GM19452 (cell line): ENCODE results near the gene SHC3.

ENCODE experiments used
- ATAC-seq: cut with Tn5 transposase; IDR thresholded peaks from one replicate; pipeline ENCODE4 v1.9.1; 2021; ENCODE audit not compliant: unreplicated experiment

Gene SHC3

DNA sequence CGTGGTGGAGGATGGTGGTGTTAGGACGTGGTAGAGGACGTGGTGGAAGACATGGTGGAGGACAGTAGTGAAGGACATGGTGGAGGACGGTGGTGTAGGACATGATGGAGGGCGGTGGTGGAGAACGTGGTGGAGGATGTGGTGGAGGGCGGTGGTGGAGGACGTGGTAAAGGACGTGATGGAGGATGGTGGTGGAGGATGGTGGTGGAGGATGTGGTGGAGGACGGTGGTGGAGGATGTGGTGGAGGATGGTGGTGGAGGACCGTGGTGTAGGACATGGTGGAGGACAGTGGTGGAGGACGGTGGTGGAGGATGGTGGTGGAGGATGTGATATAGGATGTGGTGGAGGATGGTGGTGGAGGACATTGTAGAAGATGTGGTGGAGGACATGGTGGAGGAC lies 119.7 kb downstream of the SHC3 start:
- no peak for ATAC-seq

DNA sequence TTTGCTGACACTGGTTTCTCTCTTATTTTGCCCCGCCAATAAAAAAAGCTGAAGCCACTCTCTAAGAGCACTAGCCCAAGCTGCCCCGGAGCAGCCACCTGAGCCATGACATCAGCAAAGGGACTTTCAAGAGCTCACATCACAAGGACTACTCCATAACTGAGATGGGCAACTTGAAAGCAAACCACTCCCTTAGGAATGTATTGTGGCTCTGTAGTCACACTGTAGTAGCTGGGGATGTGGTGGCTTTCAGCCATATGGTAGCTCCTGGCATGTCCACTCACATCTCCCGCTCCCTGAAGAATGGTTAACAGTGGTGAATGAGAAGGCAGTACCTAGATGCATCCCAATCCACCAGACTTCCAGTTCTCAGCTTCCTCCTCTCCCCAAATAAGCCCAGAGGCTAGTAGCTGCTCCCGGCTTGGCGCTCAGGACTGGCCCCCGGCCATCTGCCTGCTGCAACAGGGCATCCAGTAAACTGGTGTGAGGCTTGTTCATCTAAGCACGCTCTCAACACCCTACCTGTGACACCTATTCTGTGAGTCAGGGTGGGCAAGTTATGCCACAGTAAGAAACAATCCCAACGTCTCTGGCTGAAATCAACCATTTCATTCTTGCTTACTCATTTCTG lies 123.6 kb downstream of the SHC3 start:
- ATAC-seq: no peak

DNA sequence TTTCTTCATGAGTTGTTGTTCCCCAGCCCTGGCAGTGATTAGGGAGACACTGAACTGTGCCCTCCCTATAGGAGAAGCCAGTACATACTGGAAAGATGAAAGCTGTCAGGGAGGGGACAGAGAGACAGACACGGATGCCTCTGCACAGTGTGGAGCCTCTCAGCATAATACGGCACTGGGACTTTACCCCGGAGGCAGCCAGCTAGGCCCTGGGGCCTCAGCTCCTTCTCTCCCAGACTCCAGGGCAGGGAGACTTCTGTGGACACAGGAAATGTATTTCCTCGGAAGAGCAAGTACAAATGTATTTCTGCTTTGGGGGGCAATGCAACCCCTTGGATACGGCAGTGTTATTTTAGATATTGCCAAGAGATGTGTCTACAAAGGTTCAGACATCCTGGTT lies 125.3 kb downstream of the SHC3 start:
- ATAC-seq: no peak

DNA sequence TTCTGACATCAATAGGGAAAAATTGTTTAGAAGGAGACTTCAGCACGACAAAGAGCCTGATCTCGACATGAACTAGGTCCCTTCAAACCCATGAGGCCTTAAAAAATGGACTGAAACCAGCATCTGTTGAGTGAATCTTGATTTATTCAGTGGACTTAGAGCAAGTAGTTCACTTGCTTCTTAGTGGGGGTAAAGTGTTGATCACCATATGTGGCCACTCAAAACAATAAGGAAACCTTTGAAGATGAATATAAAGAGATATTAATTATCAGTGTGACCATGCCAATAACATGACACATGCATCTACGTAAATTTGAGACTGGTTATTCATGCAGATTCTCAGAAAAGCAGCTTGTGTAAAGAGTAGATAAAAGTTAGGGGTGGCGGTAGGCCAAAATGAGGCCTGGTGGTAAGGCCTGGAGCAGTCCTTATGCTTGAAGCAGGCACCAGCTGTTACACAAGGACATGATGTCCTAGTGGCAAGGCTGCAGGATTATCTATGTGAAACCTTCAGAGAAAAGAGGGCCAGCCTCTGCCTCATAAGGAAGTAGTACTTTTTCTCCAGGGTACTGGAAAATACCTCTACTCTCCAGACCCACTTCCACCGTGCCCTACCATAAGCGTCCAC lies 126.0 kb downstream of the SHC3 start:
- ATAC-seq: no peak

DNA sequence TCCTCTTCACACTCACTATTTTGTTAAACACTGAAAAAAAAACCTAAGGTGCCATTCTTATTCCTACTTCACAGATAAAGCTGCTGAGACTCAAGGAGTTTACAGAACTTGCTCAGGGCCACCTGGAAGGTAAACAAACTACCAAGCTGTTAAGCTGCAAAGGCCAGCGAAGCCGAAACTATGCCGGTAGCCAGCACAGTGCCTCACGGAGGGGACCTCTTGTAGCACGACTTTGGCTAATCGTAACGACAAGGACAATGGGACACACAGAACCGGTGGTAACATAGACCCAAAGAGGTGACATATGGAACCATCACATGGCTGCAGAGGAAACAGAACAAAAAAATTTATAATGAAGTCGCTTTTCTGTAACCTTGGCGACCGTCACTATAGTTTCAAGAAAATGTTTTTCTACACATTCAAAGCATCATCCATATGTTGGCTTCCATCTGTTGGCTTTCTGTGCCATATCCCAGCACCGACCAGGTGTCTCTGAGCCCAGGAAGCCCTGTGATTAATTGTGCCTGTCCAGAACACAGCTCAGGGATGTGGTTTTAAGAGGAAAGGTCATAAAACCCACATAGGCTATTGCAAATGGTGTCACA lies 127.1 kb downstream of the SHC3 start:
- no peak for ATAC-seq

DNA sequence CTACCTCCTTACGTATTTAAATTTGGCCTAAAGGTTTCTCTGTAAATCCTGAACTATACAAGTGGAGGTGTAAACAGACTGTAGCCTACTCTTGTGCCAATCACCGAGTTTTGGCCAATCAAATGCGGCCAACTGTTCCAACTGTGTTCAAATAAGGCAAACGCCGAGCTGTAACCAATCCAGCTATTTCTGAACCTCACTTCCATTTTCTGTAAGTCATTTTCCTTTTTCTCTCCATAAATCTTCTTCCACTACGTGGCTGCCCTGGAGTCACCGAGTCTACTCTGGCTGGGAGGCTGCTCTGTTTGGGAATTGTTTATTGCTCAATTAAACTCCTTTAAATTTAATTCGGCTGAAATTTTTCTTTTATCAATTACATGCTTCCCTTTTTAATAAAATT lies 129.0 kb downstream of the SHC3 start:
- ATAC-seq: no peak

DNA sequence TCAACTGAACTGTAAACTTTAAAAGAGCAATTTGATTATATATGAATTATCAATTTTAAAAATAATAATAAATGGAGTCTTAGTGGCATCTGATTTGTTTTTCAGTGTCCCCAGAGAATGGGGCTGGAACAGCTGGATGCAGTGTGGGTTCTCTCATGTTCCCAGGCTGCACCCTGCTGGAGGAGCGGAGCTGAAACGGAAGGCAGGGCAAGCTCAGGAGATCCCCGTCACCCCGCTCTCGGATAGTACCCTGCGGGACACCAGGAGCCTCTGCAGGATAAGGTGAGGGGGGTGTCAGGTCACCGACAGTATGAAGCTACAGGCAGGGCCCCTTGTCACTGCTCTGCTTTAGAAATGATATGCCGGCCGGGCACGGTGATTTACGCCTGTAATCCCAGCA lies 130.0 kb downstream of the SHC3 start:
- ATAC-seq: no peak

DNA sequence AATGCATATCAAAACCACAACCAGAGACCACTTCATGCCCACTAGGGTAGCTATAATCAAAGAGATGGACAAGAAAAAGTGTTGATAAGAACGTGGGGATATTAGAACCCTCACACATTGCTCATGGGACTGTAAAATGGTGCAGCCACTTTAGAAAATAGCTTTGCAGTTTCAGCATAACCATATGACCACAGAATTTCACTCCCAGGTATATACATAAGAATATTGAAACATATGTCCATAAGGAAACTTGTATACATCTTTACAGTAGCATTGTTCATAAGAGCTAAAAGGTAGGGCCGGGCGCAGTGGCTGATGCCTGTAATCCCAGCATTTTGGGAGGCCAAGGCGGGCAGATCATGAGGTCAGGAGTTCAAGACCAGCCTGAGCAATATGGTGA lies 131.0 kb downstream of the SHC3 start:
- ATAC-seq: no peak

DNA sequence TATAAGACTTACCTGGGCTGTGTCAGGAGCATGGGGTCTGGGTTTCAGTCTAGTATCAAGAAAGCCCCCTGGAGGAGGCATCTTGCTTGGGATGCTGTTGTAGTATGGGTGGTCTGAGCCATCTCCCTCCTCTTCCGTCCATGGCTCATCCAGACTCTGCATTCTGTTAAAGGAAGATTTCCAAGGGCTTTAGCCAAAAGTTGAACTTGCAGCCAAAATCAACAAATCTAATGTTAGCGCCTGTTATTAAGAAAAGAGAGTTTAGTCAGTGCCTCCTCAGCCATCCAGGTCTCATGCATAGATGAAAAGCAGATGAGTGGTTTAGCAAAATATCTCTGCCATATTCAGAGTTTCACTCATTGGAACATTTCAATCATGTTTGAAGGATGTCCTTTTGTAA lies 131.8 kb downstream of the SHC3 start:
- ATAC-seq: no peak

DNA sequence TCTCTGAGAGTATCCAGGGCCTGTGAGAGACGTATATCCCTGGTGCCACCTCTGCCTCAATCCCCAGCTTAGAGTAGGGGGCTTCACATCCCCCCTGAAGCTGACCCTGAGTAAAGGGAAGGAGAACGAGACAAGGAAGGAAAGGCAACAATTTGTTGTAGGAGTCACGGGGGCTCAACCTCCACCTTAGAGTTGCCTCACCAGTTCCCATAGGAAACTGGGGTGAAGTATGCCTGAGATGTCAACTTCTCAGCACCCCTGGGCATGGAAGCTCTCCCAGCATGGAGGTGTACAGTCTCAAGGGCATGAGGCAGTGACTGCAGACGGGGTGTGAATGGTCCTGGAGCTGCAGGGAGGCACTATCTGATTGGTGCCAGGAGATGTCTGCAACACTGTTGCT lies 133.7 kb downstream of the SHC3 start:
- ATAC-seq: no peak

DNA sequence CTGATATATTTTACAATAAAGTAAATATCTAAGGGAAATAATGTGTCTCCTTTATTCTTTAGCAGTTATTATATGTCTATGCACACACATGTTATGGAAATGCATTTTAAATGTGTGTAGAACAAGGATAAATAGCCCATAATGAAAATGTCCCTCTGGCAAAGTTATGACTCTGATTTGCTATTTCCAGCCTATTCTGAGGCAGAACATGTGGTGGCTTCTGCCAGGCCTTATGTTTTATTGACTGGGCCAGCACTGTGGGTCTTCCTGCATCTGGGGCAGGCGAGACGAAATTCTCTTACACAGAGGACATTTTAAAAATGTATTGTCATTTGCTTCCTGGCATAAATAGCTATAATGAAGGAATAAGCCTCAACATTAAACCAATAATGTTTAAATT lies 134.5 kb downstream of the SHC3 start:
- no peak for ATAC-seq

DNA sequence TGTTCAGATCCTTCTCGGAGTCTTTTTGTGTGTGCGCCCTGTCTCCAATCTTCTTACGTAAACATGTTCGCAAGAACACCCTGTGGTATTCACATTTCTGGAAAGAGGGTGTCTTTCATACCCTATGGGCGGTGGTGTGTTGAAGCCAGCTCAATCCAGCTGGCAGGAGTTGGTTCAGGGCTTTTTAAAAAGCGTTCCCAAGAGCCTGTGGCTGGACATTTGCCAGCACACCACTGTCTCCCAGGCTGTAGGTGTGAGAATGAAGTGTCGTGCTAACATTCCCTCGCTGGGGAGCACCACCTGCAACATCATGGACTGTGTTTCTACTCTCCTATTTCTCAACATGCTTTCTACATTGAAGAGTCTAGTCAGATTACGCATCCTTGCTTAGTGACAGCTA lies 135.6 kb downstream of the SHC3 start:
- ATAC-seq: no peak

DNA sequence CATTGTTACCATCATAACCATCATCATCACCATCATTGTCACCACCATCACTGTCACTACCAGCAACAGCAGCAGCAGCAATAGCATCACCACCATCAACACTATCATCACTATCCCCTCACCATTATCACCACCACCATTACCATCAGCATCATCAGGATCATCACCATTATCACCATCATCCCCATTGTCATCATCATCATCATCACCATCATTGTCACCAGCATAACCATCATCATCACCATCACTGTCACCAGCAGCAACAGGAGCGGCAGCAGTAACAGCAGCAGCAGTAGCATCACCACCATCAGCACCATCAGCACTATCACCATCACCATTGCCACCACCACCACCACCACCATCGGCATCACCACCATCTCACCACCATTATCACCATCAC lies 139.0 kb downstream of the SHC3 start:
- no peak for ATAC-seq

DNA sequence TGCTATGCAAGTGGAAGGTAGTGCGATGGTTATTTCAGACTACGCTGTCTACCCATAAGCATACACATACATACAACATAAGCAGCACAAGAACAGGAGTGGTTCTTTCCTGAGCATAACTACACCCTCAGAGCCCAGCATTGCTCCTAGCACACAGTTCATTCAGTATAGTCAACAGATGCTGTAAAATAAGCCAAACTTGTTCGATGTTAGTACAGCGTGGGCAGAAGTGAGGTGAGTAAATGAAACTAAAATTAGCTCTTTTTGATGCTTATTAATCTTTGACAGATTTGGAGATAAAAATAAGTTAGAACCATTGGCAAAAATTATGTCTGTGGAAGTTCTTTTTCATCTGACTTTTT lies 139.5 kb downstream of the SHC3 start:
- no peak for ATAC-seq

DNA sequence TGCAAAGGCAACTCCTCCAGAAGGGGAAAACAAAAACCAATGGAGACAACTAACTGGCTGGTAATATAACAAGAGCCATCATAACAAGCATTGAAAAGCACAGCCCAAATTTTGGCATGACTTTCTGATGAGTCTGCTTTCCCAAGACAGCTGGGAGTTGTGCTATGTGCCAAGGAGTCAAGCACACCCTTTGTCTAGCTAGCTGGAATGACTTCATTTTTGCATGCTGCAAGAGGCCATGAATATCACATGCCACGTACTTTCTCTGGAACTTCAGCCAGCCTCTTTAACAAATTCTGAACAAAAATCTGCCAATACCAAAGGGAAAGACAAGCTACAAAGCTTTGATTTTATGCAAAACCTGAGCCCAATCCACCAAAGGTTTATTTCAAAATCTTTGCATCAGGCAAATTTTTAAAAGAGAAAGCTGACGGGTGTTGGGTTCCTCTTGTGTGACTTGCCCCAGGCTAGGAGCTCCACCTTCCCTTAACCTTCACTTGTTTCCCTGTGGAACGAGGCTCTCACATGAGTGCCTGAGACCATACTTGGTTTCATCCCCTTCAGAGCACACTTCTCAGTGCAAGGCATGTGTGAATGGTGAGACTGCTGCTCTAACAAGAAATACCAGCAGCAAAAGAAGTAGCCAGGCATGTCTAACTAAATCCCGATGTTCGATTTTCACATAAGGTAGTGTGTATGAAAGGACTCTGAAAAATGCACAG lies 140.1 kb downstream of the SHC3 start:
- no peak for ATAC-seq

DNA sequence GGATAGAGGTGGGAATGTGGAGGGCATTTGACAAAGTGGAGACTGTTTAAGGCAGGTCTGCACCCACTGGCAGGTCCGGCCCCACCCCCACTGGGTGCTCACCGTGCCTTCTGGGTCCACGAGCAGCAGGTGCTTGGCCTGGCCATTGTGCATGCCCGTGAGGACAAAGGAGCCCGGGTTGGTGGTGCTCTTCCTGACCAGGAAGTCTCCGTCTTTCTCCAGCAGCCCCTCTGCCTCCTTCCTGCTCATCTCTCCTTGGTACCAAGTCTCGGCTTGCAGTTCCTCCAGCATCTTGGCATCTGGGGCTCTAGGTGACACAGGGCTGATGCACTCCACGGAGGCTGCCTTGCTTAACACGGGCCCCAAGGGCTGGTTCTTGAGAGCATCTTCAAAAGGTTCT lies 140.7 kb downstream of the SHC3 start:
- ATAC-seq: no peak

DNA sequence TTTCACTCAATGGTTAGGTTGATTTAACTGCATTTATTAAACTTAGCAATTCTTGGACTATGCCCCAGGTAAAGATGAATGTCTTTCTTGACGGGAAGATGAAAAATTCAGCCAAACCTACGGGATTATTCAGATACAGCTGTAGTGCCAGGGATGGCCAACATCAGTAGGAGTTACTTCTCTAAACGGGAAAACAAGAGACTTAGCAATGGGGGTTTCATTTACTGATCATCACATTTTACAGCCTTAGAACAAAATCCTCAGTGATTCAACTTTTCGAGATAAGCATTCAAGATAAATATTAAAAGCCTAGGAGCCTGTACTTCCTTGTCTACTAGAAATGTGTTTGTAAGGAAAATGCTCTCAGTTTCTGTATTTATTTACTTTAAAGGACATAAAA lies 141.3 kb downstream of the SHC3 start:
- no peak for ATAC-seq

DNA sequence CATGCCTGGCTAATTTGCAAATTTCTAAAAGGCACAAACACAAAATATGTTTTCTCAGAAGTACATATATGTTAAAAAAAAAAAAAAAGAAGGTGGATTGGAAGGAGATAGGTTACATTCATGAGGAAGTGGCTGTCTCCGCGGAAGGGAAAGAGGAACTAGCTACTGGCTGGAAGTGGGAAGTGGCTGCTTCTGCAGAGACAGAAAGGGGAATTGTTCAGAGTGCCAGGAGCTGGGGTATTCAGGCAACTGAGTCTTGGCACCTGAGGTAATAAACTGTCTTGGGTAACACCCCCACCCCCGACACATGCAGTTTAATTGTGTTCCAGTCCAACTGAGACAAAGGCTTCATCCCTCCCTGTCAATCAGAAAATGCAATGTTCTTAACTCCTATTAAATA lies 141.7 kb downstream of the SHC3 start:
- ATAC-seq: no peak

DNA sequence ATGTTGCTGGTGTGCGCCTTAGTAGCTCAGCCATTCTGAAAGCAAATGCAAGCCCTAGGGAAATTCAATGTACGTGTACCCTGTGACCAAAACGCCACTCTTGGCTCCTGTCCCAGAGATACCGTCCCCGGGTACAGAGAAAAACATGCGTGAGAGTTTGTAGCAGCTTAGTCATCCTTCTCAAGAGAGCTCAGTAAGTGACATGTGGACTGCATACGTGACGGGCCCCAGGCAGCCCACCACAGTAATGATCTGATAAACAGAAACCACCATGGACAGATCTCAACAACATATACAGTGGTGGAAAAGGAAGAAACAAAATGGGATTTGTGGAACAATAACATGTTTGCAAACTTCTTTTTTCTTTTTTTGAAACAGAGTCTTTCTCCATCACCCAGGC lies 142.2 kb downstream of the SHC3 start:
- ATAC-seq: no peak

DNA sequence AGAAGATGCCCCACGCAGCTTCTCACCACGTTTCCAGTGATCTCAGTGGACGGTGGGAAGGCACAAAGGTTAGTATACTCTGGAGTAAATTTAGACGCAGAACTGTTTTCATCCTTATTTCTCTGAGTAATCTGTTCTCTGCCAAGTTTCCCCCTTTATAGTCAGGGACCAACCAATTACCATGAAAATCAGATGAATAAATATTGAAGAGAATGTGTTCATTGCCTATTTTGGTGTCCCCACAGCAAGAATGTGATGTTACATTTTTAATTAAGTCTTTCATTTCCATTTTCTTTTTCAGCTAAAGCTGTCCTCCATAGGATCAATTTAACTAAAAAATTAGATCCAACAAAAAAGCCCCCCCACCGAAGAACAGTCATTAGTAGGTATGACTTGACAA lies 146.0 kb downstream of the SHC3 start:
- ATAC-seq: no peak

DNA sequence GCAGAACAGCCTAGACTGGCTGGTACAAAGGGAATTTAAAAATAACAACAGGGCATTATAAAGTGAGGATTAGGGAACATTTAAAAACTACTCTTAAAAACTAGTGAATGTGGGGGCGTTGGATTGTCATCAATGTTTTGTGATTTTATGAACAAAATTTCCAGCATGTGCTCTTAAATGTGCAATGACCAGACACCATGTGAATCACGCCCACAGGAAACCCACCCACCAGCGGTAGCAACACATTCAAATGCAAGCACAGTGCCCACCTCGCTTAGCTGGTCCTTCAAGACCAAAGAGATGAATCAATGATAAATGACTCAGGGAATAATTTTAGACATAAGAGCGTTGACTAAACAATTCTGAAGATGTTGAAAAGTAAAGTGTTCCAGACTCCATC lies 146.4 kb downstream of the SHC3 start:
- ATAC-seq: no peak

DNA sequence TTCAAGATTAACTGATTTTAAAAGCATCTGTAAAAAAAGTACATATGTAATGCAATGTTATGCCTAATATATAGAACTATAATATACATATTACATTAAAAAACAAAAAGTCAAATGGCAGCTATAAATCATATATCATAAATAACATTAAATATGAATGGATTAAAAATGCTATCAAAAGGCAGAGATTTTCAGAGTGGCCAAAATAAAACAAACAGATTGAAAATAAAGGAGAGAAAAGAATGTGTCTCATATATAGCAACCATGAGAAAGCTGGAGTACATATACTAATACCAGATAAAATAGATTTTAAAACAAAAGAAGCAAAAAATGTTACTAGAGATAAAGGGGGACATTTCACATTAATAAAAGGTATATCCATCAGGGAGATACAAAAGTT lies 148.8 kb downstream of the SHC3 start:
- ATAC-seq: no peak
